HG03039 (cell line): Measurements from ENCODE around the gene KAZN.

ENCODE experiments used
- ATAC-seq: cut with Tn5 transposase; IDR thresholded peaks from one replicate; pipeline ENCODE4 v1.9.1; 2021; ENCODE audit warnings: mild to moderate bottlenecking, moderate library complexity; ENCODE audit not compliant: unreplicated experiment

The KAZN gene

GRCh38 chr1:14784790-14785773 is 186.6 kb downstream of the KAZN start:
- ATAC-seq, result no peak

DNA sequence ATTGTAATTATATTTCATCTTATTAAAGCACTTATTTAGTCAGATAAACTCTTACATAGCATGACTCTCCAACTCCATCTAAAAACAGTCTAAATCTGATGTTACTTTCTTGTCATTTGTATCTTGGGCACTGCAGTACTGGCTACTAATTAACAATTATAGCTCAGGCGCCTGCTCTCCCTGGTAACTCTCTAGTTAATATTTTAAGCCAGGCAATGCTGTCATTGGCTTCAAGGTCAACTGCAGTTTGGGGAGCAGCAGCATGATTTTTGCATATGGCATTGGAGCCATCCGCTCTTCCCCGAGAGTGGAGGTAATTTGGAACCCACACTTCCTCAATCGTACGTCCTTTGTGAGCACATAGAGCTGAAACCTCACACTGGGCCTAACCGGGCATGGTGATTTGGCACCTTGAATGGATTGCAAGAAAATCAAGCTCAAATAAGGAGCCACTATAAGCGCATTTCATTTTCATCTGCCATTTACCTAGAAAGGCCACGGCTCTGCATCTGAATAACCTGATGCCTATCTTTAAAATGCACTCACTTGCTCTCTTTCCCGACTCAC is 187.7 kb downstream of the KAZN start:
- no peak for ATAC-seq

DNA sequence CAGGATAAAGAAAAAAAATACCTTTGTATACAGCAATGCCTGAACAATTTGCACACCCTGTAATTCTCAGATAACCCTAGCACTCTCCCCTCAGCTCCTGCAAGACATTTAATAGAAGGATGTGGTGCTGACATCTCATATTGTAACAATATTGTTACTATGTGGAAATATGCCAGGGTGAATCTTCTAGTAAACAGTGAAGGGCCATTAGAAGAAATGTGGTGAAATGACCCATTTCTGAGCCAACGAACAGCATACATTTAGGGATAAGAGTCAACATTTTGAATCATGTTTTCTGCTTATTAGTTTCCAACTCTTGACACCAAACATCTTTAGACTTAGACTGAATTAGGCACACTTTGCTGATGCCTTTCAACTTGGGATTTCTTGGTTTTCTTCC is 188.2 kb downstream of the KAZN start:
- no peak for ATAC-seq

DNA sequence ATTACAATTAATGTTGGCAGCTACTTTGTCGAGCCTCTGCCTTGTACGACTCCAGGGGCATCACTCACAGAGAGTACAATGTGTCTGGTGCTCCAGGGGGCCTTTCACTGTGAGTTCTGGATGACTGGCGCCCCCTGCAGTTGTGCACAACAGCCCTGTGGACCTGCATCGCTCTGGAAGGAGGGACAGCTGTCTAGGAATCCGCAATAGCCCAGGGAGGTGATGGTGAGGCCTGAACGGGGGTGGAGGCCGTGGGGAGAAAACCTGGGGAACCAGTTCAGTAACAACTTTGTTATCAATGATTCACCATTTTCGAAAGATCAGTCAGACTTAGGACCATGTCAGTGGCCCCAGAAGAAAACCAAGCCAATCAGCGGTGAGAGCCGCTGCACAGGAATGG is 189.1 kb downstream of the KAZN start:
- no peak for ATAC-seq

- ATAC-seq, result no peak
These were observed 189.6 kb downstream of the KAZN start for GRCh38 chr1:14788080-14788479.

DNA sequence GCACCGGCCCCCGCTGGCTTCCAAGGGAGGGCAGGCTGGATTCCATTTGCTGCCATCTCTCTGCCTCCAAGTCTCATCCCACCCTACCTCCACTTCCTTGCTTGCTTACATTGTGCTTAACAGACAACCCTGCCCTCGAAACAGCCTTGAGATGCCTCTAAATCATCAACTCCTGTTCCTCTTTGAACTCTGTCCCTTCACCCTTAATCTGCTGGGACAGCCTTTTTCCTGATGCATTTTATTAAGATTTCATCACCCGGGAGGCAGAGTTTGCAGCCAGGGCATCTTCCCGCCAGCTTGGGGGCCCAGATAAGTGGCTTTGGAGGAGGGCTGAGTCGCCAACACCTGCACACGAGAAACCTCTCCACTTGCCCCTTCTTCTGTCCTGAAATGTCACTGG is 192.5 kb downstream of the KAZN start:
- no peak for ATAC-seq

GRCh38 chr1:14791654-14792053 is 193.2 kb downstream of the KAZN start:
- ATAC-seq, result no peak

DNA sequence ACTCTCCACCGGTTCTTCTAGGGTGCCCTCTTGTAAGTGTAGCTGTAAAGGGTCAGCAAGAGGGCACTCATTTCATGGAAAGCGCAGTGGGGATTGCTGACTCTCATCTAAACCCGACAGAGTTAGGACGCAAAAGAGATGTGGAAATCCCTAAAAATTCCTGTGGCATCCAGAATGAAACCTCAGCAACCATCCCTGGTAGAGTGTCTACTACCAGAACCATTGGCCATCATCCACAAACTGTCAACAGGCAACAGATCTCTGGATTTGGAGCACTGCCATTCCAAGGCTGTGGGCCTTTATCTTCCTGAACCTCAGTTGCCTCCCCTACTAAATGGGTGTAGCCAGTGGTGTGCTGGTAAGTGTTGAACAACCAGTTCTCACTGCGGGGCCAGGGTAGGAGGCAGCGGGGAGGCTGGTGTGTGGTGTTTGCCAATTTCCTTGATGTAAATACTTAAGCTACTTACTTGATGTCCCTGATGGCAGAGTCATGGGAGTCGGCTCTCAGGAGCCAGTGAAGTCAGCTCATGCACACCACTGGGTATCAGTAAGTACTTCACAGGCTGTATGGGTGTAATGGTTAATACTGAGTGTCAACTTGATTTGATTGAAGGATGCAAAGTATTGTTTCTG is 195.8 kb downstream of the KAZN start:
- no peak for ATAC-seq

DNA sequence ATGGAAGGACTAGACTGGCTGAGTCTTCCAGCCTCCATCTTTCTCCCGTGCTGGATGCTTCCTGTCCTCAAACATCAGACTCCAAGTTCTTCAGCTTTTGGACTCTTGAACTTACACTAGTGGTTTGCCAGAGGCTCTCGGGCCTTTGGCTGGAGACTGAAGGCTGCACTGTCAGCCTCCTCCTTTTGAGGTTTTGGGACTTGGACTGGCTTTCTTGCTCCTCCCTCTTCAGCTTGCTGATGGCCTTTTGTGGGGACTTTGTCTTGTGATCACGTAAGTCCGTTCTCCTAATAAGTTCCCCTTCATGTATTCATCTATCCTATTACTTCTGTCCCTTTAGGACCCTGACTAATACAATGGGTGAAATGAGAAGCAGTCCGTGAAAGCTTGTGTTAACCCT is 196.4 kb downstream of the KAZN start:
- no peak for ATAC-seq

DNA sequence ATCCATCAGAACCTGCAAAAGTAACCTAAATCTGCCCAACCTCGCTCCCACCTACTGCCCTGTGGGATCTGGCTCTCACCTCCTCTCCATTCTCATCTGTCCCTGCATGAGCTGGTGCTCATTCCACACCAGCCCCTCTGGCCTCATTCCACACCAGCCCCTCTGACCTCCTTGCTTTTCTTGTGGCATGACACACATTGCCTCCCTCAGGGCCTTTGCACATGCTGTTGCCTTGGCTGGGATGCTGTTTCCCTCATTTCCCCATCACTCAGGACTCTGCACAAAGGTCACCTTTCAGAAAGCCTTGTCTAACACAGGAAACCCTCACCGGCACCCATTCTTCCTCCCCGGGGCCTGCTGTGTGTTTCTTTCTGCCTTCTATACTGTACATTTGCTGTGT is 197.1 kb downstream of the KAZN start:
- no peak for ATAC-seq

GRCh38 chr1:14800014-14800413 is 201.5 kb downstream of the KAZN start:
- ATAC-seq, result no peak

DNA sequence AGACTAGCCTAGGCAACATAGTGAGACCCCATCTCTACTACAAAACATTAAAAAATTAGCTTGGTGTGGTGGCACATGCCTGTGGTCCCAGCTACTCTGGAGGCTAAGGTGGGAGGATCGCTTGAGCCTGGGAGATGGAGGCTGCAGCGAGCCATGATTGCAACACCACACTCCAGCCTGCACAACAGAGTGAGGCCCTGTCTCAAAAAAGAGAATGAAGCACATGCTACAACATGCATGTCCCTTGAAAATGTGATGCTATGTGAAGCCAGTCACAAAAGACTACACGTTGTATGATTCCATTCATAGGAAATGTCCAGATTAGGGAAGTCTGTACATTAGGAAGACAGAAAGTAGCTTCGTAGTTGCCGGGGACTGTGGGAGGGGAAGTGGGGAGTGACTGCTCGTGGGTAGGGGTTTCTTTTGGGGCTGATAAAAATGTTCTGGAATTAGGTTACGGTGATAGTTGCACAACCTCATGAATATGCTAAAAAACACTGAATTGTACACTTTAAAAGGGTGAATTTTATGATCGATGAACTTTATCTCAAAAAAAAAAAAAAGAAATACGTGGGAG is 202.1 kb downstream of the KAZN start:
- ATAC-seq, result no peak

DNA sequence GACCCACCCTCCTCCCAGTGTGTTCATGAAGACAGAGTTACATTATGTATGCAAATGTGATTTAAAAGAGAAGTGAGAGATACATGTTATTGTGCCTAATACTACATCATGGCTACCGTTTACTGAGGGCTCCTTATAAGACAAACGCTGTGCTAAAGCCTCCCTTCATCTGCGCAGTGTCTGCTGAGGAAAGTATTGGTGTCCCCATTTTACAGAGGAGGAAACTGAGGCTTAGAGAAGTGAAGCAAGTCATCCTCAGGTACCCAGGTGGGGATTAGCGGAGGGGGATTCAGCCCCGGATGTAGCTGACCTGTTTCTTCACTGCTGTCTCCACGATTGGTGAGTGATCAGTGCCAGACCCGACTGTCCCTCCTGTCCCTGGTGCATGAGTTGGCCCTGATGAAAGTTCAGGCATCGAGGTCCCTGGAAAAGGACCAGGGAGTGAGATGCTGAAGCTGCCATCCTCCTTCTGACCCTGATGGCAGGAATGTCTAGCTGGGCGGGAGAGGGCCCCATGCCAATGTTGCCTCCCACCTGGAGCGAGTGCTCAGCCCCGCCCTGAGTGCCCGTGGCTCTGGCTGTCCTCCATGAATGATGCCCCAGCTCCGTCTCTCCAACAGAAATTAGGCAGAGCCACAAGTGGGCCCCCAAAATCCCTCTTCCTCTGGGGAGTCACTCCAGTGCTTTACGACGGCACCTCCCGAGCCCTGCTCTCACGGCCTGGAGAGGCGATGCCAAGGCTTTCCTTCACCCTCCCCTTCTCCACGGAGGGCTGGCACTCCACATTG is 204.7 kb downstream of the KAZN start:
- ATAC-seq, result no peak

DNA sequence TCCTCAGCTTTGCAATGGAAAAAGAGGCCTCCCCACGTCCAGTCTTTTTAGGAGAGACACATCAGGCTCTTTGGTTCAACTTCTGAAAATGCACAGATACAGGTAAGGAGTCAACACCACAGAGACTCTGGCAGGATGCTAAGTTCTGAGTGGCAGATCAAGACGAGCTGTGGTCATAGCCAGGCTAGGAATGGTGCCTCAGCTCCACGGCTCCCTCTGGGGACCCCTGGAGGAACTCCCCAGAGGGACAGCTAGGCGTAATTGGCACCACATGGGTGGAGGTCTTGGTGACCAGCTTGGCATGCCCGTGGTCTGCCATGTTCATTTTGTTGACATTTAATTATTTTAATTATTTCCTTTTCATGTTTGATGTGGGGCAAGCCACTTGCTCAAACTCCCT is 206.1 kb downstream of the KAZN start:
- no peak for ATAC-seq

DNA sequence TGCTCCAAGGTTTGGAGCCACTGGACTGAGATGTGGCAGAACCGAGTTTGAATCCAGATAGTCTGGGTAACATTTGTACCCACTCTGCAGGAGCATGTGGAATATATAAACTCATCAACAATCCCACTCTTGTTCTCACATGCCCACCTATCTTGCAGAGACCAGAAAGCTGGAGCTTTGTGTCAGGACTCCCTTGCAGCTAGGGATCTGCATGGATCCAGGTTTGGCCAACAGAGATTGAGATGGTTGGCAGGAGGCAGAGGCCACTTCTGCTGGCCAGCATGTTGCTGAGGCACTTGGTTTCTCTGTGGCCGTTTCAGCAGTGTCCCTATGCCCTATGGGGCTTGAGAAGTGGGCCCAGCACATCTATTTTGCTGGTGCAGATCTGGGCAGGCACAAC is 208.3 kb downstream of the KAZN start:
- ATAC-seq, result no peak

- no peak for ATAC-seq
These were observed 210.3 kb downstream of the KAZN start for GRCh38 chr1:14808768-14809167.

DNA sequence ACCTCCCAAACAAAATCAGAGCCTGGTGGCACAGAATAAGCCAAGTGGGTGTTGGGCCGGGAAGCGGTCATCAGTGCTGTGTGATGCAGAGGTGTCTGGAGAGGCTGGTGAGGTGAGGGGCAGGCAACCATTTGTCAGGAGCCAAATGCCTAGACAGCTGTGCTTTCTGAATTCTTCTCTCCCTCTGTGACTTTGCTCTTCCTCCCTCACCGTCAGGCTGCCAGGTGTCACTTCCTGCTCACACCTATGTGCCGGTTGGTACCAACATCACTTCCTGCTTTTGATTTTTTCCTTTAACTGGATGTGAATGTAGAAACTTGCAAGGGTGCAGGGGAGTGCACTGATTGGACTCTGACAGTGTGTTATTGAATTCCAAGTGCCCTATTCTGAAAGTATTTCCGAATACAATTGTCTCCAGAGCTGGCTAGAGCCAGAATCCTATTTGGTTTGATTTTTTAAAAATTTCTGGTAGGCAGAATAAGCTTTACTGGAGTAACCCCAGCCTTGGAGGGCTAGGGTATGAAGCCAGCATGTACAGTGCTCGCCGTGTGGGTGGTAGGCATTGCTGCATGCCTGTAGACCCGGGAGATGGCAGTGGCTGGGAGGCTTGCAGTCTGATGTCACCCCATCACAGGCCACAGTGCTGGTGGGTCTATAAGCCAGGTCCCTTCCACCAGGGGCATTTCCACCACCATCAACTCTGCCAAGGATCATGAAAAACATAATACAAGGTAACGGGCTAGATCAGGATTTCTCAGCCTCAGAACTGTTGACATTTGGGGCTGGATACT is 210.9 kb downstream of the KAZN start:
- no peak for ATAC-seq

GRCh38 chr1:14810595-14811361 is 212.3 kb downstream of the KAZN start:
- no peak for ATAC-seq

GRCh38 chr1:14811573-14811972 is 213.1 kb downstream of the KAZN start:
- no peak for ATAC-seq
